Activated T-cell treated with anti-CD3 and anti-CD28 coated beads for 24 hours (primary cell): ENCODE results near the gene SNCG.

Source experiments
- DNase-seq: peaks from one replicate; pipeline ENCODE4 v3.0.0-alpha.2; 2020; ENCODE audit warnings: low read depth

The SNCG gene

DNA sequence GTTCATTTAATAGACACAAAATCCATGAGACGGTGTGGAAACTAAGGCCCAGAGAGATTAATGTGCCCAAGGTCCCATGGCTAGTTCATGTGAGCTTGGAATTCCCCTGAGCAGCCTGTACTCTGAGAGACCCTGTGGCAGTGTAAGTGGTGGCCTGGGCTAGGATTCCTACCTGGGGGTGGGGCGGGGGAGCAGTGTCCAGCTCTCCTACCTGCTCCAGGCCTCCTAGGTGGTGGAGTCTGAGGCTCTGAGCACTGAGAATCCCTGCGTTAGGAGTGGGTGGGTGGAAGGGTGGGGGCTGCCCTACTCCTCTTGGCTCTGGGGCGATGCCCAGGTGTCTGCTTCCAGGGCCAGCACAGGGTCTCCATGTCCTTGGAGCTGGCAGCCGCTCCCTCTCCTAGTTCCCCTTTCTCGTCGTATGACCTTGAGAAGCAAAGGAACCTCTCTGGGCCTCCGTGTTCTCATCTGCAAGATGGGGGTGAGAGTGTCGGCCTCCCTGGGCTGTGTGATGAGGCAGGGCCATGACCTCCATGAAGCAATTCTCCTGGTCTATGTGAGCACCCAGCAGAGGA is 2.5 kb downstream of the SNCG start:
- DNase-seq = no peak

DNA sequence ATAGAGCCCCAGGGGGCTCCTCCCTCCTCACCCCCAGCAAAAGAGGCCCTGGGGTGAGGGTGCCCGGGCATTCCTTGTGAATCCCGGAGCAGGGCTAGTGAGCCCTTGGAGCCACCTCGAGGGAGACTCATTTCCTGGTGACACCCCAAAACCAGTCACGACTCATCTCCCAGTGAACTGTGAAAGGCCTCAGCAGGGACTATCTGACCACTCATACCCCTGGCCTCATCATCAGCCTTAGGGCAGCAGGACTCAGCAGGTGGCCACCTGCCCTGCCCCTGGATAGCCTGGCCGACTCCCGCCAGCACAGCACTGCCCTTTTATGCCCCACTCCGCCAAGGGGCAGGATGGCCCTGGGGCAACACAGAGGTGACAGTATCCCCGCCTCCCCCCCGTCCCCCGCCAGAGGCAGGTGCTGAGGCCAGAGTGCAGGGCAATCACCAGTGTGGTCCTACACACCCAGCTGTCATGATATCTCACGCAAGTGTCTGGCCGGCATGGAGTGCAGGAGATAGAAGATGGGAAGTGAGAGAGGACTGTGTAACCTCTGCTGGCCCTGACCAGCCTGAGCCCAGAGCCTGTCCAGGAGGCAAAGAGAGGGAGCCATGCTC is 3.2 kb downstream of the SNCG start:
- no peak for DNase-seq

DNA sequence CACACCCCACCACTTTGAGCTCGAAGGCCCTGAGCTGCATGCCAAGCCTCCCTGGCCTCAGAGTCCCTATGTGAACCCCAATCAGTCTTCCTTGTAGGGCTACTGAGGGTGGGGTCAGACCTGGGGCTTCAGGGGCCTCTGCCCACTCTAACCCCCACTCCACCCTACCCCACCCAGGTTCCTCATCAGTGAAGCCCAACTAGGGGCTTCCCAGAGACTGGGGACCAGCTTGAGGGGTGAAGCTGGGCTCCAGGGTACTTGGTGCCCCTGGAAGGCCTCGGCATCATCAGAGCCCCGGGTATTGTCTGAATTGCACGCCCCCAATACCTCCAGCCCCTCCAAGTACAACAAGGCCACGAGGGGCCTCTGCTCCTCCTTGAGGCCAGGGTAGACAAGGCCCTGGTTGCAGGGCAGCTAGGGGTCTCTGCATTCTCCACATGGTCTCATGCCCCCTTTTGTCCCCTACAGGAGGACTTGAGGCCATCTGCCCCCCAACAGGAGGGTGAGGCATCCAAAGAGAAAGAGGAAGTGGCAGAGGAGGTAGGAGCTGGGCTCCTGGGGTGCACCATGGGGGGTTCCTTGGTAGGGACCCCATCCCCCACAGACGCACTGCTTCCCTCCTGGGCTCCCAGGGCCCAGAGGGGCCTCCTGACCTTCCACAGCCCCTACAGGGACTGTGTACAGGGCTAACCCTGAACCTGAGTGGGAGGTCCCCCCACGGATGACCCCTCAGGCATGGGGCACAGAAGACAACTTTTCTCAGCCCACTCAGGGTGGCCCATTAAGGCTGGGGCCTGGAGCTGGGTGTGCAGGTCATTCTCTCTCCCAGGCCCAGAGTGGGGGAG is 4.0 kb downstream of the SNCG start:
- DNase-seq = no peak

DNA sequence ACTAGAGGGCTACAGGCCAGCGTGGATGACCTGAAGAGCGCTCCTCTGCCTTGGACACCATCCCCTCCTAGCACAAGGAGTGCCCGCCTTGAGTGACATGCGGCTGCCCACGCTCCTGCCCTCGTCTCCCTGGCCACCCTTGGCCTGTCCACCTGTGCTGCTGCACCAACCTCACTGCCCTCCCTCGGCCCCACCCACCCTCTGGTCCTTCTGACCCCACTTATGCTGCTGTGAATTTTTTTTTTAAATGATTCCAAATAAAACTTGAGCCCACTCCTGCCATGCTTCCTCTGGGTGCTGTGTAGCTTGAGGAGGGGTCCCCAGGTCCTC is 4.5 kb downstream of the SNCG start:
- DNase-seq = no peak

DNA sequence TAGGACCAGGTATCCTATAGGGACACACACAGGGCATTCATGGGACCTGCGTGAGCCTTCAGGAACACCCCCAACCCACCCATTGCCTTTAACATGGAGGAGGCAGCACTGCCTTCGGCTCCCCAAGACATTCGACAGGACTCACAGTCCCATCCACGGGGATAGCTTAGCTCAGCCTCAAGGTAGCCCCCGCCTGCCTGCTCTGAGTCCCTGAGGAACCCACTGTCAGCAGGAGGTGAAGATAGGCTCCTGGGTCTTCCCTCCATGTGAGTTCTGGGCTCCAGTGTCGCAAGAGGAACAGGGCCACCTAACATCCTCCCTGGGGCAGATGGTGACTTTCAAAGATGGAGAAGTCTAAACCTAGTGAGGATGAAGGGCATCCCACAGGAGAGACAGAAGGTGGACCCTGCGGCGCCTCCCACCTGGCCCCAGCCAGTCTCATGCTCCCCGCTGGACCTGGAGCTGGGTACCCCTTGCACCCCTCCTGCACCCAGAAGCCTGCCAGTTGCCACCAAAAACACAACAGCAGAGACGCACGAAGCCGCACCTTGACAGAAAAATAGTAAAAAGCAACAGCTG is 5.0 kb downstream of the SNCG start:
- no peak for DNase-seq

GRCh38 chr10:86964061-86964846 is 5.9 kb downstream of the SNCG start:
- DNase-seq = no peak

- no peak for DNase-seq
Measured at GRCh38 chr10:86964847-86965190, 6.4 kb downstream of the SNCG start.

DNA sequence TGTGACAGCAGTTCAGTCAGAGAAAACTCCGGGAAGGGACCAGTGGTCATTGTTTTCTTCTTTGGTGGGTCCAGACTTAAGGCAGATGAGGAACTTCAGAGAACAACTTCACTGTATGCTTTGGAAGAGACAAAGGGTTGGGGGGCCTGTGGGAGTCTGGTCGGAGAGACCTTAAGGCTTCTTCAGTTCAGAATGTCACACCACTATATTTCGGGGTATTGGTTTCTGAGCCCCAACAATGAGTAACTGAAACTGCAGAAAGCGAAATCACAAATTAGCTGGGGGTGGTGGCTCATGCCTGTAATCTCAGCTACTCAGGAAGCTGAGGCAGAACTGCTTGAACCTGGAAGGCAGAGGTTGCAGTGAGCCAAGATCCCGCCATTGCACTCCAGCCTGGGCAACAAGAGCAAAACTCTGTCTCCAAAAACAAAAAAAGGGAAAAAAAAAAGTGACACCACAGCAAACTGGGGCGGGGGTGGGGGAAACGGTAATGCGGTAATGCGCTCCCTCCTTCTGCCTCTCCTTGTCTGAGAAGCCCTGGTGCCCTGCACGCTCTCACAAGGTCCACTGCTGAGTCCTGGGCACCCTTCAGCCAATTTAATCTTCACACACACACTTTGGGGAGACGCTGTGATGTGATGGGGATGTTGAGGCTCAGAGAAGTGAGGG is 7.7 kb downstream of the SNCG start:
- no peak for DNase-seq

GRCh38 chr10:86967481-86967941 is 9.1 kb downstream of the SNCG start:
- DNase-seq = no peak

DNA sequence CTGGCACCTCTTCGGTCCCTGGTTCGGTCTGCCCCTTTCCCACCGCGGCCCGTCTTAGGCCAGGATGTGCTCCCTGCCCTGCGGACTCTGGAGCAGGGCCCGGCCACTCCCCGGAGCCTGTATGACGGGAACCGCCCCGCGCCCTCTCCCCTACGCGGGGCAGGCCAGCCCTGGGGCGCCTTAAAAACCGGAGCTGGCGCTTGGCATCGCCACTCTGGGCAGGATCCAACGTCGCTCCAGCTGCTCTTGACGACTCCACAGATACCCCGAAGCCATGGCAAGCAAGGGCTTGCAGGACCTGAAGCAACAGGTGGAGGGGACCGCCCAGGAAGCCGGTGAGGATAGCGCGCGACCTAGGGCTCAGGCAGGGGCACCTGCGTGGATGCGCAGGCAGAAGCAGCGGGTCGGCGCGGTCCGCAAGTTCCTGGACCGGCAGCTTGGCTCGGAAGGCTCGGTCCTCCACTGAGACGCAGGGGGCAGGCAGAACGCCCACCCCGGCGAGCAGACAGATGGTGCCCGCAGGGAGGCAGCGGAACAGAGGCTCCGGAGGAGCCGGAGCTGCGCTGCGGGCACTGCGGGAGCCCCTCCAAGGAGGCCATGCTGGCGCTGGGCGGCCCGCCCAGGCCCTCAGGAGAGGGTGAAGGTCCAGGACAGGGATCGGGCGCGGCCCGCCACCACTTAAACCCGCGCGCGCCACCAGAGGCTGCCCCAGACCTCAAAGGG is 10.0 kb downstream of the SNCG start, which contains the start of gene ADIRF:
TSS of gene ADIRF (plus strand) at position 212 of the 723 bp plus-strand sequence. CDS start at position 275, 63 bp downstream.
- no peak for DNase-seq

- DNase-seq = no peak
Measured at GRCh38 chr10:86968994-86969355, 10.6 kb downstream of the SNCG start.

GRCh38 chr10:86969421-86970041 is 11.1 kb downstream of the SNCG start:
- no peak for DNase-seq

DNA sequence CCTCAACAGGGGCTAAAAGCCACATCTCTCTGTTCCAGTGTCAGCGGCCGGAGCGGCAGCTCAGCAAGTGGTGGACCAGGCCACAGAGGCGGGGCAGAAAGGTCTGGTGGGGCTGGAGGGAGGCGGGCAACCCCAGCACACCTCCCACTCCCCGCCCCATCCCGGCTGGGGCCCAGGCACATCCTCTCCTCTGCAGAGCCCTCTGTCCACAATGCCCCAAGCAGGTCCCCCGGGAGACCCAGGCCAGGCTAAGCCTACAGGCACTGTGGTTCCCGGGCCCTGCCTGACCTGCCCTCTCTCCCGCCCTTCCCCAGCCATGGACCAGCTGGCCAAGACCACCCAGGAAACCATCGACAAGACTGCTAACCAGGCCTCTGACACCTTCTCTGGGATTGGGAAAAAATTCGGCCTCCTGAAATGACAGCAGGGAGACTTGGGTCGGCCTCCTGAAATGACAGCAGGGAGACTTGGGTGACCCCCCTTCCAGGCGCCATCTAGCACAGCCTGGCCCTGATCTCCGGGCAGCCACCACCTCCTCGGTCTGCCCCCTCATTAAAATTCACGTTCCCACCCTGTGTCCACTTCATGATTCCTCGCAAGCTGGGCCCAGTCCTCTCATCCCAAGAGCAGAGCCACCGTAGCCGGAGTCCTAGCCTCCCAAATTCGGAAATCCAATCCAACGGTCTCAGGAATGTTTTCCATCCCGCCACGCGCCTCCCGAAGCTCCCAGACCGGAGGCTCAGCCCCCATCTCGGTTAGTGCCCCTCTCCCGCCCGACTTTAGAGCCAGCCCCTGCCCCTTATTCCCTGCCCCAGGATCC is 12.0 kb downstream of the SNCG start:
- DNase-seq = no peak

DNA sequence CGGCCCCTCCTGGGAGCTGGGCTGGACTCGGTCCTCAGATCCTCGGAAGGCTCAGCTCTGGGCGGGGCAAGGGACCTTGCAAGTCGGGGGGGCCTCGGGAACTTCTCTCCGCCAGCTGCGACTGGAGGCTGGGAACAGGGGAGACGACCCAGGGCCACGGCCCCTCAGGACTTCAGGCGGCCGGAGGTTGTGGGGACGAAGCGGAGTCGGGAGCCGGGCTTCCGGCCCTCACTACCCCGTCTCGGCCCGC is 12.5 kb downstream of the SNCG start:
- DNase-seq = no peak

- peak; percentile 81 for DNase-seq
Measured at GRCh38 chr10:86971232-86971991, 13.0 kb downstream of the SNCG start.

DNA sequence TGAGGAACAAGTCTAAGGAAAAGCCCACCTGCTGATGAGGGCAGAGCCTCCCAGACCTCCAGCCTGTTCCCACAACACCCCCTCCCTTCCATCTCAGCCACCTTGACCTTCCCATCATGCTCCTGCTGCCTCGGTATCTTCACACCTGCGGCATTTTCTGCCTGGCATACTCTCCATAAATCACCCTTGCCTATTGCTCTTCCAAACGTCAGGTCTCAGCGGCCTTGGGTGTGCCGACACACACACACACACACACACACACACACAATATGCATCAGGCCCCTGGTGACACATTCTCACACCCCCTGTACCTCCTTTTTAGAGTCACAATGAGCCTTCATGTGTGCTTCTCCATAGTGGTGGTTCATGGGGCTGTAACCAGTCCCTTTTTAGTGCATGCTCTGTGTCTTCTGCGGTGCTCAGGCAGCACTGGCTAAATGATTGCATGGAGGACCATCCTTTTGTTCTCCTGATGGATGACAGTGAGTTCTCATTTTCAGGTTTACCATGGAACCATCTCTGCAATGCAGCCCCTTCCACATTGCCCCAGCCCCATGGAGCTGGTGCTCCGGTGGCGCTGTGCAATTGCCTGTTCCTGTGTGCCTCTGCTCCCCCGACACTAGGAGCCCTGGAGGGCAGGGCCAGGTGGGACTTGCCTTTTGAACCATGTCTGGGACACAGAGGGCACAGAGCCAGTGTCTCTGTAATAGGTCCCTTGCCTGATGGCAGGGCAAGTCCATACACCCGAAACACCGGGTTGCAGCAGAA is 14.4 kb downstream of the SNCG start:
- DNase-seq = no peak

GRCh38 chr10:86974484-86974883 is 16.1 kb downstream of the SNCG start:
- DNase-seq = no peak

GRCh38 chr10:86976362-86977056 is 18.1 kb downstream of the SNCG start:
- DNase-seq = no peak
